Osteoblast (primary cell): ENCODE measurements around the gene PARP2. TPM values are rescaled to one million over a fixed set of nuclear protein-coding genes. Genes with fewer than 3 reads are reported as not detected.
A peak's percentile ranks its signal among the peaks of the same experiment; 100 is the strongest.
"Not testable (repeated sequence)": the region's sequence is repeated elsewhere in the genome, so short reads cannot be mapped to it uniquely, and the experiment has no call there.

ENCODE experiments used
- DNase-seq: peaks from one replicate; pipeline ENCODE4 v3.0.0; 2011; ENCODE audit warnings: low spot score, mixed read lengths; ENCODE audit not compliant: insufficient read length; ENCODE audit errors: missing footprints
- H2AFZ ChIP-seq: 2 replicates; pipeline ENCODE4 v1.6.0; 2011; ENCODE audit warnings: mild to moderate bottlenecking, low read length
- H3K27ac ChIP-seq: 2 replicates; pipeline ENCODE4 v1.5.1; 2011; ENCODE audit warnings: mild to moderate bottlenecking, low read depth, low read length, moderate library complexity
- H3K27me3 ChIP-seq: 2 replicates; pipeline ENCODE4 v1.6.0; 2012; ENCODE audit warnings: mild to moderate bottlenecking, control low read depth, inconsistent platforms, low read length, moderate library complexity; ENCODE audit not compliant: insufficient read depth
- H3K36me3 ChIP-seq: 2 replicates; pipeline ENCODE4 v1.5.1; 2011; ENCODE audit warnings: mild to moderate bottlenecking, low read length, control low read depth, moderate library complexity; ENCODE audit not compliant: insufficient read depth
- H3K4me1 ChIP-seq: 2 replicates; pipeline ENCODE4 v1.5.1; 2011; ENCODE audit warnings: mild to moderate bottlenecking, low read length, control low read depth, moderate library complexity; ENCODE audit not compliant: insufficient read depth
- H3K4me2 ChIP-seq: 2 replicates; pipeline ENCODE4 v1.6.0; 2011; ENCODE audit warnings: mild to moderate bottlenecking, low read length; ENCODE audit not compliant: insufficient read depth
- H3K4me3 ChIP-seq: fragments of 200-600 bp; sonication (generic); 3 replicates; pipeline ENCODE4 v1.5.1; 2012; ENCODE audit warnings: mild to moderate bottlenecking, low read length, inconsistent platforms; ENCODE audit not compliant: insufficient read depth
- H3K79me2 ChIP-seq: 2 replicates; pipeline ENCODE4 v1.6.0; 2012; ENCODE audit warnings: mild to moderate bottlenecking, low read length, control low read depth, inconsistent platforms; ENCODE audit not compliant: insufficient read depth
- H3K9me3 ChIP-seq: 2 replicates; pipeline ENCODE4 v1.5.1; 2011; ENCODE audit warnings: low read depth, low read length, control low read depth
- H4K20me1 ChIP-seq: 2 replicates; pipeline ENCODE4 v1.6.0; 2012; ENCODE audit warnings: mild to moderate bottlenecking, low read length, control low read depth; ENCODE audit not compliant: insufficient read depth
- total RNA-seq: library from RNA; depleted of rRNA; stranded (reverse); fragments of >200 nt; gene quantifications from 2 replicates; pipeline ENCODE4 v1.2.3, GENCODE V29; 2012
- TF ChIP-seq, protein P1 (sequence below): IDR thresholded peaks from 2 replicates; pipeline ENCODE4 v1.5.1; 2011; ENCODE audit warnings: mild to moderate bottlenecking, low read depth, low read length, moderate library complexity; ENCODE audit errors: extremely low read depth

Gene PARP2
- total RNA-seq, 1 donor, result 5.8 TPM

DNA sequence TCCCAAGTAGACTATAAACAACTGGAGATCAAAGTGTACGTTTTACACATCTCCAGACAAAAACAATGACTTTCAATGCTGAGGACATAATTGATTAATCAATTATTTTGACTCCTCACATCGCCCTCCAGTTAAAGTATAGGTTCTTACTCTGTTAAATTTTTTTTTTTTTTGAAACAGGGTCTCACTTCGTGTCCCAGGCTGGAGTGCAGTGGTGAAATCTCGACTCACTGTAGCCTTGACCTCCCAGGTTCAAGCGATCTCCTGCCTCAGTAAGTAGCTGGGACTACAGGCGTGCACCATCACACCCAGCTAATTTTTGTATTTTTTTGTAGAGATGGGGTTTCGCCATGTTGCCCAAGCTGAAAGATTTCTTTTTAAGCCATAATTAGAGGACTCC lies 9.4 kb upstream of the PARP2 start:
- Histone ChIP-seq H3K27me3 (no peaks in the 10 kb centered on the region), H4K20me1 (no peaks in the 10 kb centered on the region), H3K36me3 (no peaks in the 10 kb centered on the region), H3K4me3 (no peak overlapping the region), H3K9me3 (no peaks in the 10 kb centered on the region), H3K27ac (no peak overlapping the region), H3K79me2 (peaks cover 39% of the 10 kb centered on the region), H3K4me2 (no peak overlapping the region), H3K4me1 (no peaks in the 10 kb centered on the region), H2AFZ (no peak overlapping the region)
- no peak for DNase-seq
- TF ChIP-seq, protein P1, sequence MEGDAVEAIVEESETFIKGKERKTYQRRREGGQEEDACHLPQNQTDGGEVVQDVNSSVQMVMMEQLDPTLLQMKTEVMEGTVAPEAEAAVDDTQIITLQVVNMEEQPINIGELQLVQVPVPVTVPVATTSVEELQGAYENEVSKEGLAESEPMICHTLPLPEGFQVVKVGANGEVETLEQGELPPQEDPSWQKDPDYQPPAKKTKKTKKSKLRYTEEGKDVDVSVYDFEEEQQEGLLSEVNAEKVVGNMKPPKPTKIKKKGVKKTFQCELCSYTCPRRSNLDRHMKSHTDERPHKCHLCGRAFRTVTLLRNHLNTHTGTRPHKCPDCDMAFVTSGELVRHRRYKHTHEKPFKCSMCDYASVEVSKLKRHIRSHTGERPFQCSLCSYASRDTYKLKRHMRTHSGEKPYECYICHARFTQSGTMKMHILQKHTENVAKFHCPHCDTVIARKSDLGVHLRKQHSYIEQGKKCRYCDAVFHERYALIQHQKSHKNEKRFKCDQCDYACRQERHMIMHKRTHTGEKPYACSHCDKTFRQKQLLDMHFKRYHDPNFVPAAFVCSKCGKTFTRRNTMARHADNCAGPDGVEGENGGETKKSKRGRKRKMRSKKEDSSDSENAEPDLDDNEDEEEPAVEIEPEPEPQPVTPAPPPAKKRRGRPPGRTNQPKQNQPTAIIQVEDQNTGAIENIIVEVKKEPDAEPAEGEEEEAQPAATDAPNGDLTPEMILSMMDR, result no peak

DNA sequence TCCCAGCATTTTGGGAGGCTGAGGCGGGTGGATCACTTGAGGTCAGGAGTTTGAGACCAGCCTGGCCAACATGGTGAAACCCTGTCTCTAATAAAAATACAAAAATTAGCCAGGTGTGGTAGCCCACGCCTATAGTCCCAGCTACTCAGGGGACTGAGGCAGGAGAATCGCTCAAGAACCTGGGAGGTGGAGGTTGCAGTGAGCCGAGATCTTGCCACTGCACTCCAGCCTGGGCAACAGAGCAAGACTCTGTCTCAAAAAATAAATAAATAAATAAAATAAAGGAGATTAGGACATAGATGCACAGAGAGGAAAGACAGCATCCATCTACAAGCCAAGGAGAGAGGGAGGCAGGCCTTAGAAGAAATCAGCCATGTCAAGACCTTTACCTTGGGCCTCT lies 2.4 kb upstream of the PARP2 start:
- H2AFZ ChIP-seq, DNase-seq, H3K9me3 ChIP-seq, H3K4me3 ChIP-seq, H4K20me1 ChIP-seq, H3K4me1 ChIP-seq, H3K27ac ChIP-seq, H3K36me3 ChIP-seq, H3K4me2 ChIP-seq, H3K27me3 ChIP-seq: not testable (repeated sequence)
- peaks cover 11% of the 10 kb centered on the region for H3K79me2 ChIP-seq

DNA sequence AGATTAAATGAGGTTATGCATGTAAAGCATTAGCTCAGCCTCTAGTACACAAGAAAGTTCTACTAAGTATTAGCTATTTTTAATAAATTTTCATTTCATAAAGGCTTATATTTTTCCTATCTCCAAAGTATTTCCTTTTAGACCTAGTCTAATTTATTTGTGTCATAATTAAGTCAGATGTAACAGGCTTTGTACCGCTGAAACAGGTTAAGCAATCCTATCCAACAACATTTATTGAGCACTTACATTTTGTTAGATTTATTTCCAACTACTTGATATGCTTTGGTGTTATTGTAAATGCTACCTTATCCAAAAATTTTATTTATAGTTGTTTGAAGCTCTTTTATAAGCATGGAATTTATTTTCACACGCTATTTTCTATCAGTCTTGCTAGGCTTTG lies 1.8 kb upstream of the PARP2 start:
- Histone ChIP-seq H3K4me1 (peaks cover 5% of the 10 kb centered on the region), H3K36me3 (peaks cover 9% of the 10 kb centered on the region), H3K4me2 (peak overlapping the region; percentile 98), H3K9me3 (no peaks in the 10 kb centered on the region), H2AFZ (no peak overlapping the region), H3K4me3 (peak overlapping the region; percentile 87), H4K20me1 (no peaks in the 10 kb centered on the region), H3K27me3 (no peaks in the 10 kb centered on the region), H3K27ac (no peak overlapping the region), H3K79me2 (peaks cover 11% of the 10 kb centered on the region)
- no peak for DNase-seq
- TF ChIP-seq, protein P1, result no peak

DNA sequence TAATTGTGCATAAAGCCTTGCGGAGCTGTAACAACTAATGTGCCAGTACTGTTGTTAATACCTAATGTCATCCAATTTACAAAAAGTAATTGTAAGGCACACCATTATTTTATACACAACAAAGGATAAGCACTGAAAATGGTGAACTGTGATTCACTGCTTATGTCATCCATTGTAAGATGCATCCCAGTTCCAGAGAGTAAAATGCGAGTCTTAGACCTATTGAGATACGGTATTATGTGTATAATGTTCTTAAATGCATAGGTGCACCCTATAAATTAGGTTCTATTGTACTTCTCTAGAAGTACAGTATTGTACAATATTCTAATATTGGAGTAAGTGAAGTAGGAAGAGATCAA lies 406 bp downstream of the PARP2 start:
- Histone ChIP-seq H3K27ac (peak overlapping the region; percentile 93), H3K4me3 (peak overlapping the region; percentile 87), H4K20me1 (no peaks in the 10 kb centered on the region), H3K4me2 (peak overlapping the region; percentile 87), H3K79me2 (peaks cover 11% of the 10 kb centered on the region), H3K36me3 (peaks cover 24% of the 10 kb centered on the region), H3K27me3 (no peaks in the 10 kb centered on the region), H3K4me1 (peaks cover 5% of the 10 kb centered on the region), H2AFZ (peak overlapping the region; percentile 94), H3K9me3 (no peaks in the 10 kb centered on the region)
- TF ChIP-seq, protein P1, result no peak
- DNase-seq, result peak; percentile 13
